H1 (cell line): ENCODE data around the gene TCF7L2. TPM values are rescaled to one million over a fixed set of nuclear protein-coding genes. Genes with fewer than 3 reads are reported as not detected.

Experiments used
- CEBPB ChIP-seq: IDR thresholded peaks from 2 replicates; pipeline ENCODE4 v1.6.1; 2012; ENCODE audit warnings: low read depth, low read length
- polyA plus RNA-seq, 7 experiments: library from polyadenylated mRNA; depleted of rRNA in 3 of 7; stranded (reverse) in 5 of 7; unstranded in 2 of 7; fragments of >200 nt in 5 of 7; fragments of 200-250 nt in 2 of 7; gene quantifications; 1 replicate in 5 of 7; 2 replicates in 1 of 7; 4 replicates in 1 of 7; pipeline versions ENCODE4 v1.2.1 to v1.2.3, GENCODE V29; 2011 to 2013; ENCODE audit warnings: missing spikeins in 2 of 7, mixed read lengths in 2 of 7
- total RNA-seq: library from RNA; stranded (reverse); fragmentation: NEBNext Ultra II Directional; extraction: Animal tissue kit (Norgen Biotek cat#: 25700); gene quantifications from 2 replicates; pipeline ENCODE4 v1.2.1, GENCODE V29; 2021
- TF ChIP-seq, protein P1 (sequence below): IDR thresholded peaks from 2 replicates; pipeline ENCODE4 v1.6.1; 2011; ENCODE audit warnings: low read length, improper control_type of control experiment
- TF ChIP-seq, protein P2 (sequence below): IDR thresholded peaks from 2 replicates; pipeline ENCODE4 v1.6.1; 2012; ENCODE audit warnings: low read length, inconsistent platforms

Gene TCF7L2
- total and polyA plus RNA-seq, 2 of the 8 experiments (the other 6 are each of a cell fraction or from before 2014, with no cell fraction given) = 33.9 to 67.3 TPM

DNA sequence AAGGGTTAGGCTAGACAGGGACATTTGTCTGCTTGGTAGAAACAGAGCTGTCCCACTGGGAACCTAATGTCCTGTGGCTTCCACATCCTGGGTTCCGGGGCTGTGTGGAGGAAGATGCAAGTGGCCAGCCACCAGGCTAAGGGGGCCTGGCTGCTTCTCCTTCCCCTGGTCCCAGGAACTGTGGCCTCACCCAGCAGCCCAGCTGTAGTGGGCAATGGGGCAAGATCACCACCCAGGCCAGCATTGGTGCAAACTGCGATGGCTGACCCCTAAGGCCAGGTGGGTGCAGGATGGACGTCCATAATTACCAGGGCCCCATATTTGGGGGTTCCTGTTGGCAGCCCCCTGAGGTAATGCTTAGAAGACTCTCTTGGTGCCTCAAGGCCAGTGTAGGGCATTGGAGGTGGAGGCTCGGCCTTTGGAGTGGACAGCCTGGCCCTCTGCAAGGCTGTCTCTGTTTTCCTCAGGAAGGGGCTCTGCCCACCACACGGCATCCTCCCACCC, 226.7 kb downstream of the TCF7L2 start (continued):
- TF ChIP-seq, protein P1, sequence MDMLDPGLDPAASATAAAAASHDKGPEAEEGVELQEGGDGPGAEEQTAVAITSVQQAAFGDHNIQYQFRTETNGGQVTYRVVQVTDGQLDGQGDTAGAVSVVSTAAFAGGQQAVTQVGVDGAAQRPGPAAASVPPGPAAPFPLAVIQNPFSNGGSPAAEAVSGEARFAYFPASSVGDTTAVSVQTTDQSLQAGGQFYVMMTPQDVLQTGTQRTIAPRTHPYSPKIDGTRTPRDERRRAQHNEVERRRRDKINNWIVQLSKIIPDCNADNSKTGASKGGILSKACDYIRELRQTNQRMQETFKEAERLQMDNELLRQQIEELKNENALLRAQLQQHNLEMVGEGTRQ = no peak
- TF ChIP-seq, protein P2, sequence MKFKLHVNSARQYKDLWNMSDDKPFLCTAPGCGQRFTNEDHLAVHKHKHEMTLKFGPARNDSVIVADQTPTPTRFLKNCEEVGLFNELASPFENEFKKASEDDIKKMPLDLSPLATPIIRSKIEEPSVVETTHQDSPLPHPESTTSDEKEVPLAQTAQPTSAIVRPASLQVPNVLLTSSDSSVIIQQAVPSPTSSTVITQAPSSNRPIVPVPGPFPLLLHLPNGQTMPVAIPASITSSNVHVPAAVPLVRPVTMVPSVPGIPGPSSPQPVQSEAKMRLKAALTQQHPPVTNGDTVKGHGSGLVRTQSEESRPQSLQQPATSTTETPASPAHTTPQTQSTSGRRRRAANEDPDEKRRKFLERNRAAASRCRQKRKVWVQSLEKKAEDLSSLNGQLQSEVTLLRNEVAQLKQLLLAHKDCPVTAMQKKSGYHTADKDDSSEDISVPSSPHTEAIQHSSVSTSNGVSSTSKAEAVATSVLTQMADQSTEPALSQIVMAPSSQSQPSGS = no peak
- TF ChIP-seq CEBPB = no peak
